Stimulated activated CD8-positive, alpha-beta memory T cell treated with anti-CD3 and anti-CD28 coated beads, Interleukin-12 subunit alpha, Interleukin-12 subunit beta, amount 100 ng/mL, for 1 hour (primary cell): Measurements from ENCODE around the gene UBE2J2.

Experiments used
- DNase-seq: peaks from one replicate; pipeline ENCODE4 v3.0.0-alpha.2; 2020; ENCODE audit warnings: low read depth

The UBE2J2 gene

GRCh38 chr1:1280782-1281481 is 7.3 kb upstream of the UBE2J2 start:
- DNase-seq: no peak

- no peak for DNase-seq
Measured at GRCh38 chr1:1279028-1279427, 5.4 kb upstream of the UBE2J2 start.

GRCh38 chr1:1278620-1279019 is 5.0 kb upstream of the UBE2J2 start:
- DNase-seq: no peak

GRCh38 chr1:1275836-1276235 is 2.2 kb upstream of the UBE2J2 start:
- no peak for DNase-seq

- DNase-seq: no peak
Measured at GRCh38 chr1:1274931-1275431, 1.3 kb upstream of the UBE2J2 start.

- no peak for DNase-seq
Measured at GRCh38 chr1:1274299-1274930, 761 bp upstream of the UBE2J2 start.

GRCh38 chr1:1273209-1273511 is 494 bp downstream of the UBE2J2 start:
- DNase-seq: no peak

- DNase-seq: no peak
Measured at GRCh38 chr1:1272341-1273208, 1.1 kb downstream of the UBE2J2 start.

- DNase-seq: no peak
Measured at GRCh38 chr1:1270813-1271212, 2.8 kb downstream of the UBE2J2 start.

GRCh38 chr1:1268284-1268682 is 5.4 kb downstream of the UBE2J2 start:
- no peak for DNase-seq

- no peak for DNase-seq
Measured at GRCh38 chr1:1267488-1268283, 6.0 kb downstream of the UBE2J2 start.

GRCh38 chr1:1264868-1265272 is 8.8 kb downstream of the UBE2J2 start:
- no peak for DNase-seq

GRCh38 chr1:1264026-1264425 is 9.6 kb downstream of the UBE2J2 start:
- DNase-seq: no peak

GRCh38 chr1:1262758-1263157 is 10.9 kb downstream of the UBE2J2 start:
- DNase-seq: no peak

GRCh38 chr1:1262071-1262470 is 11.6 kb downstream of the UBE2J2 start:
- no peak for DNase-seq

- no peak for DNase-seq
Measured at GRCh38 chr1:1260843-1261560, 12.7 kb downstream of the UBE2J2 start.

GRCh38 chr1:1259951-1260600 is 13.6 kb downstream of the UBE2J2 start:
- no peak for DNase-seq

GRCh38 chr1:1259540-1259939 is 14.1 kb downstream of the UBE2J2 start:
- no peak for DNase-seq

GRCh38 chr1:1259119-1259488 is 14.6 kb downstream of the UBE2J2 start:
- no peak for DNase-seq

GRCh38 chr1:1256956-1257871 is 16.4 kb downstream of the UBE2J2 start:
- no peak for DNase-seq
